CD14-positive monocyte (primary cell): ENCODE data around the gene FOXD1. TPM values are rescaled to one million over a fixed set of nuclear protein-coding genes. Genes with fewer than 3 reads are reported as not detected.

Experiments
- DNase-seq, 3 donors: peaks; one replicate each; pipeline ENCODE4 v3.0.0-alpha.2; 2011 to 2022
- H2AFZ ChIP-seq: 2 replicates; pipeline ENCODE4 v1.6.0; 2012; ENCODE audit warnings: mild to moderate bottlenecking, low read depth, low read length, inconsistent platforms; ENCODE audit not compliant: insufficient read depth, poor library complexity, severe bottlenecking
- H3K27ac ChIP-seq, 2 donors: 1 replicate in 1 of 2; 2 replicates in 1 of 2; pipeline ENCODE4 v1.5.1; 2012 to 2013; ENCODE audit warnings: low read length in 2 of 2, control low read depth in 1 of 2, inconsistent platforms in 1 of 2, low read depth in 1 of 2, mild to moderate bottlenecking in 1 of 2
- H3K27me3 ChIP-seq, 2 donors: one replicate each; pipeline versions ENCODE4 v1.6.0 to v1.6.1; 2011 to 2013; ENCODE audit warnings: low read length in 2 of 2; ENCODE audit not compliant: control insufficient read depth in 2 of 2, insufficient read depth in 2 of 2
- H3K36me3 ChIP-seq, 2 donors: replicated peaks in 1 of 2; 1 replicate in 1 of 2; 2 replicates in 1 of 2; pipeline versions ENCODE4 v1.5.1 to v1.6.1; 2012 to 2013; ENCODE audit warnings: low read length in 2 of 2, control low read depth in 1 of 2, inconsistent platforms in 1 of 2, mild to moderate bottlenecking in 1 of 2; ENCODE audit not compliant: insufficient read depth in 2 of 2, control insufficient read depth in 1 of 2
- H3K4me1 ChIP-seq, 2 donors: 1 replicate in 1 of 2; 2 replicates in 1 of 2; pipeline versions ENCODE4 v1.5.1 to v1.6.1; 2012 to 2013; ENCODE audit warnings: low read length in 2 of 2, control low read depth in 1 of 2, inconsistent platforms in 1 of 2, mild to moderate bottlenecking in 1 of 2, moderate library complexity in 1 of 2; ENCODE audit not compliant: insufficient read depth in 2 of 2, control insufficient read depth in 1 of 2
- H3K4me2 ChIP-seq: replicated peaks from 2 replicates; pipeline ENCODE3; 2012; ENCODE audit warnings: low read length, moderate library complexity, mild to moderate bottlenecking; ENCODE audit not compliant: poor library complexity, severe bottlenecking; ENCODE audit errors: extremely low read depth
- H3K4me3 ChIP-seq, 3 experiments: fragments of 200-600 bp in 1 of 3; sonication (generic) in 1 of 3; replicated peaks in 1 of 3; 1 replicate in 2 of 3; 2 replicates in 1 of 3; pipeline ENCODE4 v1.5.1; 2011 to 2013; ENCODE audit warnings: low read length in 3 of 3, mild to moderate bottlenecking in 3 of 3, control low read depth in 2 of 3, low read depth in 2 of 3, inconsistent platforms in 1 of 3, moderate library complexity in 1 of 3
- H3K79me2 ChIP-seq: 2 replicates; pipeline ENCODE4 v1.6.0; 2012; ENCODE audit warnings: mild to moderate bottlenecking, control low read depth, inconsistent platforms, low read length, moderate library complexity; ENCODE audit not compliant: insufficient read depth
- H3K9ac ChIP-seq: 2 replicates; pipeline ENCODE4 v1.6.0; 2017; ENCODE audit warnings: low read length, mild to moderate bottlenecking; ENCODE audit not compliant: insufficient read depth, poor library complexity, severe bottlenecking
- H3K9me3 ChIP-seq, 2 donors: replicated peaks in 1 of 2; 1 replicate in 1 of 2; 2 replicates in 1 of 2; pipeline versions ENCODE4 v1.5.1 to v1.6.1; 2012 to 2013; ENCODE audit warnings: low read length in 2 of 2, control low read depth in 1 of 2; ENCODE audit not compliant: control insufficient read depth in 1 of 2, insufficient read depth in 1 of 2
- H4K20me1 ChIP-seq: 2 replicates; pipeline ENCODE4 v1.6.0; 2012; ENCODE audit warnings: mild to moderate bottlenecking, low read length, control low read depth, moderate library complexity; ENCODE audit not compliant: insufficient read depth
- H3K27ac Mint-ChIP-seq, 7 donors: one replicate each; pipeline ENCODE4 v1.8.0; 2020; ENCODE audit warnings: mild to moderate bottlenecking in 7 of 7, mixed read lengths in 7 of 7, moderate library complexity in 6 of 7, inconsistent platforms in 2 of 7
- H3K27me3 Mint-ChIP-seq, 3 donors: one replicate each; pipeline ENCODE4 v1.8.0; 2021 to 2022; ENCODE audit warnings: low read depth in 3 of 3, mild to moderate bottlenecking in 3 of 3, mixed read lengths in 3 of 3, moderate library complexity in 3 of 3, inconsistent platforms in 1 of 3
- H3K36me3 Mint-ChIP-seq, 2 donors: one replicate each; pipeline ENCODE4 v1.8.0; 2020; ENCODE audit warnings: mixed read lengths in 2 of 2, inconsistent platforms in 1 of 2, mild to moderate bottlenecking in 1 of 2
- H3K4me1 Mint-ChIP-seq: one replicate; pipeline ENCODE4 v1.8.0; 2020; ENCODE audit warnings: mild to moderate bottlenecking, mixed read lengths
- H3K4me3 Mint-ChIP-seq, 2 donors: one replicate each; pipeline ENCODE4 v1.8.0; 2020; ENCODE audit warnings: mild to moderate bottlenecking in 2 of 2, mixed read lengths in 2 of 2, moderate library complexity in 1 of 2
- H3K9me3 Mint-ChIP-seq, 7 donors: one replicate each; pipeline ENCODE4 v1.8.0; 2020 to 2022; ENCODE audit warnings: mixed read lengths in 7 of 7, mild to moderate bottlenecking in 6 of 7, moderate library complexity in 6 of 7, inconsistent platforms in 2 of 7
- WGBS: methylation state at CpG from one replicate; pipeline ENCODE4 v1.1.5; 2013; ENCODE audit warnings: missing lambda C conversion rate; ENCODE audit not compliant: insufficient coverage; 5-methylcytosine and 5-hydroxymethylcytosine counted together
- intact Hi-C, 2 donors: fragments of 100-400 bp; cut with micrococcal nuclease; formaldehyde crosslinking; loops; one replicate each; pipeline versions ENCODE4 v1.15.0 to v1.15.1; 2023
- polyA plus RNA-seq, 3 donors: library from polyadenylated mRNA; depleted of rRNA in 1 of 3; unstranded in 2 of 3; stranded (reverse) in 1 of 3; fragments of 300-500 nt in 2 of 3; fragments of >200 nt in 1 of 3; fragmentation: Illumina TruSeq in 2 of 3; gene quantifications; 1 replicate in 2 of 3; 2 replicates in 1 of 3; pipeline ENCODE4 v1.2.3, GENCODE V29; 2012 to 2021
- TF ChIP-seq, protein P1 (sequence below): fragments of 200-600 bp; IDR thresholded peaks from one replicate; pipeline ENCODE4 v1.8.0; 2022; ENCODE audit warnings: antibody characterized with exemption, mild to moderate bottlenecking

Gene FOXD1
- polyA plus RNA-seq, 3 donors: 0.04 TPM; not detected in 2

DNA sequence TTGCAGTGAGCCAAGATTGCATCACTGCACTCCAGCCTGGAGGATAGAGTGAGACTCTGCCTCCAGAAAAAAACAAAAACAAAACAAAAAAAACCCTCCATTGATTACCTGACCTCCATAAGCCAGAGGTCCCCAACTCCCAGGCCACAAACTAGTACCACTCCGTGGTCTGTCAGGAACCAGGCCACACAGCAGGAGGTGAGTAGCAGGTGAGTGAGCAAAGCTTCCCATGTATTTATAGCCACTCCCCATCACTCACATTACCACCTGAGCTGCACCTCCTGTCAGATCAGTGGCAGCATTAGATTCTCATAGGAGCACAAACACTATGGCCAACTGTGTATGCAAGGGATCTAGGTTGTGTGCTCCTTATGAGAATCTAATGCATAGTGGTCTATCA is 35.9 kb upstream of the FOXD1 start:
- H3K4me3 Mint-ChIP-seq: no peak overlapping the region

DNA sequence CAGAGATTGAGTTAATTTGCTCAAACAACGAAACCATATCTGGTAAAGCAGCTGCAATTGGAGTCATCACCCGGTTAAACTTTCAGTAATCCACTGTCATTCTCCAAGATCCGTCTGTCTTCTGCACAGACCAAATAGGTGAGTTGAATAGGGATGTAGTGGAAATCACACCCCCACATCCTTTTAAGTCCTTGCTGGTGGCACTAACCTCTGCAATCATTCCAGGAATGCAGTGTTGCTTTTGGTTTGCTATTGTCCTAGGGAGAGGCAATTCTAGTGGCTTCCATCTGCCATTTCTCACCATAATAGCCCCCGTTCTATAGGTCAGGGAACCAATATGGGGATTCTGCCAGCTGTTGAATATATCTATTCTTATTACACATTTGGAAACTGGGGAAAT is 35.1 kb upstream of the FOXD1 start:
- H3K4me3 ChIP-seq: no peak overlapping the region
- no peaks in the 10 kb centered on the region for H3K79me2 ChIP-seq
- H3K4me1 Mint-ChIP-seq: no peaks in the 10 kb centered on the region
- TF ChIP-seq, protein P1, sequence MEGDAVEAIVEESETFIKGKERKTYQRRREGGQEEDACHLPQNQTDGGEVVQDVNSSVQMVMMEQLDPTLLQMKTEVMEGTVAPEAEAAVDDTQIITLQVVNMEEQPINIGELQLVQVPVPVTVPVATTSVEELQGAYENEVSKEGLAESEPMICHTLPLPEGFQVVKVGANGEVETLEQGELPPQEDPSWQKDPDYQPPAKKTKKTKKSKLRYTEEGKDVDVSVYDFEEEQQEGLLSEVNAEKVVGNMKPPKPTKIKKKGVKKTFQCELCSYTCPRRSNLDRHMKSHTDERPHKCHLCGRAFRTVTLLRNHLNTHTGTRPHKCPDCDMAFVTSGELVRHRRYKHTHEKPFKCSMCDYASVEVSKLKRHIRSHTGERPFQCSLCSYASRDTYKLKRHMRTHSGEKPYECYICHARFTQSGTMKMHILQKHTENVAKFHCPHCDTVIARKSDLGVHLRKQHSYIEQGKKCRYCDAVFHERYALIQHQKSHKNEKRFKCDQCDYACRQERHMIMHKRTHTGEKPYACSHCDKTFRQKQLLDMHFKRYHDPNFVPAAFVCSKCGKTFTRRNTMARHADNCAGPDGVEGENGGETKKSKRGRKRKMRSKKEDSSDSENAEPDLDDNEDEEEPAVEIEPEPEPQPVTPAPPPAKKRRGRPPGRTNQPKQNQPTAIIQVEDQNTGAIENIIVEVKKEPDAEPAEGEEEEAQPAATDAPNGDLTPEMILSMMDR: no peak
- no peaks in the 10 kb centered on the region for H4K20me1 ChIP-seq
- H3K9me3 ChIP-seq: no peaks in the 10 kb centered on the region
- no peak overlapping the region for H3K9ac ChIP-seq
- H3K4me3 Mint-ChIP-seq: no peak overlapping the region
- H3K27ac ChIP-seq: no peak overlapping the region
- no peaks in the 10 kb centered on the region for H3K4me1 ChIP-seq
- DNase-seq: no peak
- H2AFZ ChIP-seq: no peak overlapping the region
- intact Hi-C loops: no loop called here
- H3K36me3 Mint-ChIP-seq: no peaks in the 10 kb centered on the region
- WGBS: no CpG with 5 or more reads among the region's 4 CpGs
- H3K9me3 Mint-ChIP-seq: peaks cover 0 to 3% (median 0%) of the 10 kb centered on the region in 7 donors
- H3K36me3 ChIP-seq: no peaks in the 10 kb centered on the region
- no peak overlapping the region for H3K27ac Mint-ChIP-seq
- H3K27me3 Mint-ChIP-seq: peaks cover 18 to 25% (median 19%) of the 10 kb centered on the region in 3 donors
- H3K27me3 ChIP-seq: peaks cover 4% of the 10 kb centered on the region in 2 donors
- no peak overlapping the region for H3K4me2 ChIP-seq

More for the DNA sequence above, 35.9 kb upstream of the FOXD1 start:
- H3K36me3 ChIP-seq: no peaks in the 10 kb centered on the region
- H3K4me2 ChIP-seq: no peak overlapping the region
- no peak overlapping the region for H2AFZ ChIP-seq
- no peaks in the 10 kb centered on the region for H3K79me2 ChIP-seq
- Mint-ChIP-seq H3K4me1 (no peaks in the 10 kb centered on the region), H3K27ac (no peak overlapping the region), H3K9me3 (peaks cover 0 to 3% (median 0%) of the 10 kb centered on the region in 7 donors), H3K36me3 (no peaks in the 10 kb centered on the region), H3K27me3 (peaks cover 18 to 21% (median 19%) of the 10 kb centered on the region in 3 donors)
- H3K4me1 ChIP-seq: no peaks in the 10 kb centered on the region
- H3K27ac ChIP-seq: no peak overlapping the region
- intact Hi-C loops: no loop called here
- DNase-seq: no peak
- H3K9ac ChIP-seq: no peak overlapping the region
- no CpG with 5 or more reads among the region's 1 CpG for WGBS
- peaks cover 4% of the 10 kb centered on the region in 2 donors for H3K27me3 ChIP-seq
- TF ChIP-seq, protein P1: no peak
- no peak overlapping the region for H3K4me3 ChIP-seq
- no peaks in the 10 kb centered on the region for H4K20me1 ChIP-seq
- no peaks in the 10 kb centered on the region for H3K9me3 ChIP-seq
